Keratinocyte (primary cell): ENCODE results near the gene SMIM17. TPM values are rescaled to one million over a fixed set of nuclear protein-coding genes. Genes with fewer than 3 reads are reported as not detected.

Source experiments
- DNase-seq: peaks from one replicate; pipeline ENCODE4 v3.0.0-alpha.2; 2011; ENCODE audit warnings: low read depth, missing footprints, low spot score
- FAIRE-seq: peaks from 2 replicates; lab custom pipeline; 2011; peaks lifted over from hg19 to GRCh38; lab: Jason Lieb, UNC
- H2AFZ ChIP-seq: 2 replicates; pipeline ENCODE4 v1.6.0; 2012; ENCODE audit warnings: low read length, control low read depth, inconsistent platforms; ENCODE audit not compliant: control insufficient read depth
- H3K27ac ChIP-seq: 2 replicates; pipeline ENCODE4 v1.5.1; 2011; ENCODE audit warnings: low read length; ENCODE audit not compliant: control insufficient read depth, insufficient read depth
- H3K27me3 ChIP-seq: 3 replicates; pipeline ENCODE4 v1.6.0; 2011; ENCODE audit warnings: low read length; ENCODE audit not compliant: control insufficient read depth, insufficient read depth; ENCODE audit errors: extremely low read depth
- H3K36me3 ChIP-seq, 2 experiments: 2 replicates in 1 of 2; 3 replicates in 1 of 2; pipeline ENCODE4 v1.5.1; 2011; ENCODE audit warnings: low read length in 2 of 2, mild to moderate bottlenecking in 1 of 2; ENCODE audit not compliant: control insufficient read depth in 2 of 2, insufficient read depth in 2 of 2; ENCODE audit errors: extremely low read depth in 1 of 2
- H3K4me1 ChIP-seq: 3 replicates; pipeline ENCODE4 v1.5.1; 2011; ENCODE audit warnings: low read length; ENCODE audit not compliant: control insufficient read depth, insufficient read depth; ENCODE audit errors: extremely low read depth
- H3K4me2 ChIP-seq: 3 replicates; pipeline ENCODE4 v1.6.0; 2011; ENCODE audit warnings: low read depth, low read length; ENCODE audit not compliant: control insufficient read depth, insufficient read depth; ENCODE audit errors: extremely low read depth
- H3K4me3 ChIP-seq, 3 experiments: fragments of 200-600 bp in 1 of 3; sonication (generic) in 1 of 3; 2 replicates in 2 of 3; 3 replicates in 1 of 3; pipeline ENCODE4 v1.5.1; 2011 to 2016; ENCODE audit warnings: low read length in 3 of 3, mild to moderate bottlenecking in 3 of 3, control low read depth in 2 of 3, inconsistent platforms in 1 of 3, low read depth in 1 of 3, mixed read lengths in 1 of 3, mixed run types in 1 of 3, moderate library complexity in 1 of 3; ENCODE audit not compliant: control insufficient read depth in 2 of 3, insufficient read depth in 2 of 3; ENCODE audit errors: extremely low read depth in 1 of 3
- H3K79me2 ChIP-seq: 2 replicates; pipeline ENCODE4 v1.6.0; 2012; ENCODE audit warnings: low read length; ENCODE audit not compliant: control insufficient read depth, insufficient read depth
- H3K9ac ChIP-seq: 3 replicates; pipeline ENCODE4 v1.6.0; 2011; ENCODE audit warnings: low read length; ENCODE audit not compliant: control insufficient read depth, insufficient read depth; ENCODE audit errors: extremely low read depth
- H3K9me1 ChIP-seq: 3 replicates; pipeline ENCODE4 v1.6.0; 2011; ENCODE audit warnings: low read length; ENCODE audit not compliant: control insufficient read depth, insufficient read depth; ENCODE audit errors: extremely low read depth
- H3K9me3 ChIP-seq: 2 replicates; pipeline ENCODE4 v1.5.1; 2012; ENCODE audit warnings: low read depth, low read length; ENCODE audit not compliant: control insufficient read depth
- H4K20me1 ChIP-seq: 3 replicates; pipeline ENCODE4 v1.6.0; 2011; ENCODE audit warnings: low read length; ENCODE audit not compliant: control insufficient read depth, insufficient read depth; ENCODE audit errors: extremely low read depth
- EZH2 ChIP-seq: IDR thresholded peaks from one replicate; pipeline ENCODE4 v1.6.1; 2012; ENCODE audit warnings: inconsistent platforms, mild to moderate bottlenecking, low read length, moderate library complexity
- dilution Hi-C: fragments of 300-500 bp; cut with MboI; formaldehyde crosslinking; loops from one replicate; pipeline ENCODE4 v1.7.0; 2020; ENCODE audit warnings: low sequenced_read_pairs; ENCODE audit not compliant: extremely low pct_ligation_motif_present
- polyA plus RNA-seq, 5 experiments: library from polyadenylated mRNA; depleted of rRNA in 3 of 5; stranded (reverse) in 3 of 5; stranded (forward) in 1 of 5; unstranded in 1 of 5; fragments of >200 nt; gene quantifications; 1 replicate in 1 of 5; 2 replicates in 3 of 5; 3 replicates in 1 of 5; pipeline versions ENCODE4 v1.2.1 to v1.2.3, GENCODE V29; 2011 to 2012; ENCODE audit warnings: missing spikeins in 2 of 5, low read depth in 1 of 5, low replicate concordance in 1 of 5
- TF ChIP-seq, protein P1 (sequence below), 3 experiments: IDR thresholded peaks in 1 of 3; conservative IDR thresholded peaks in 1 of 3; optimal IDR thresholded peaks in 1 of 3; 2 replicates in 2 of 3; 3 replicates in 1 of 3; pipeline versions ENCODE3 to v1.5.1; 2011; ENCODE audit warnings: low read length in 3 of 3, mild to moderate bottlenecking in 3 of 3, moderate library complexity in 2 of 3, control low read depth in 1 of 3, inconsistent platforms in 1 of 3; ENCODE audit not compliant: insufficient read depth in 2 of 3; ENCODE audit errors: extremely low read depth in 1 of 3

SMIM17 gene
- polyA plus RNA-seq, 1 donor (not counting 4 experiments of a cell fraction or from before 2014, with no cell fraction given), result 0.13 TPM

DNA sequence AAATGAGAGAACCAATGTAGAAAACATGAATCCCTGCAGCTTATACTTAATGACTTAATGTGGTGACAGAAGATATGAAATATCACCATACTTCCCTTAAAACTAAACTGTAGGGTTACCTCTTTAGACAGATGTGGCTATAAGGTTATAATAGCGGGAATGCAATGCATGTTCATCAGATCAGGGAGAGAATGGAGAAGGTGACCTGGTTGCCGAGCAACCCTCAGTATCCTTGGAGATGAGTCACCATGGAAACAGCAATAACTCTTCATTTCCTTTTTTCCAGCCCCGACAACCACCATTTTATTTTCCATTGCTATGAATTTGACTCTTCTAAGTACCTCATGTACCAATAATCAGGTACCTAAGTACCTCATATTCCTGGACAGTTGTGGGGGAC lies 56.6 kb downstream of the SMIM17 start:
- H3K4me3 ChIP-seq, result no peak overlapping the region
- no peaks in the 10 kb centered on the region for H3K9me1 ChIP-seq
- H3K4me1 ChIP-seq, result no peaks in the 10 kb centered on the region
- DNase-seq (no peak), FAIRE-seq (no peak)
- dilution Hi-C loops, result no loop called here
- H2AFZ ChIP-seq, result no peak overlapping the region
- H3K27ac ChIP-seq, result no peak overlapping the region
- H4K20me1 ChIP-seq, result no peaks in the 10 kb centered on the region
- no peaks in the 10 kb centered on the region for H3K36me3 ChIP-seq
- no peaks in the 10 kb centered on the region for H3K79me2 ChIP-seq
- H3K9ac ChIP-seq, result no peak overlapping the region
- no peak overlapping the region for H3K4me2 ChIP-seq
- TF ChIP-seq, protein P1, sequence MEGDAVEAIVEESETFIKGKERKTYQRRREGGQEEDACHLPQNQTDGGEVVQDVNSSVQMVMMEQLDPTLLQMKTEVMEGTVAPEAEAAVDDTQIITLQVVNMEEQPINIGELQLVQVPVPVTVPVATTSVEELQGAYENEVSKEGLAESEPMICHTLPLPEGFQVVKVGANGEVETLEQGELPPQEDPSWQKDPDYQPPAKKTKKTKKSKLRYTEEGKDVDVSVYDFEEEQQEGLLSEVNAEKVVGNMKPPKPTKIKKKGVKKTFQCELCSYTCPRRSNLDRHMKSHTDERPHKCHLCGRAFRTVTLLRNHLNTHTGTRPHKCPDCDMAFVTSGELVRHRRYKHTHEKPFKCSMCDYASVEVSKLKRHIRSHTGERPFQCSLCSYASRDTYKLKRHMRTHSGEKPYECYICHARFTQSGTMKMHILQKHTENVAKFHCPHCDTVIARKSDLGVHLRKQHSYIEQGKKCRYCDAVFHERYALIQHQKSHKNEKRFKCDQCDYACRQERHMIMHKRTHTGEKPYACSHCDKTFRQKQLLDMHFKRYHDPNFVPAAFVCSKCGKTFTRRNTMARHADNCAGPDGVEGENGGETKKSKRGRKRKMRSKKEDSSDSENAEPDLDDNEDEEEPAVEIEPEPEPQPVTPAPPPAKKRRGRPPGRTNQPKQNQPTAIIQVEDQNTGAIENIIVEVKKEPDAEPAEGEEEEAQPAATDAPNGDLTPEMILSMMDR (optimal IDR thresholded peaks at IDR 0.05 in 1 of 3, IDR thresholded peaks at IDR 0.05 in 1 of 3, conservative IDR thresholded peaks at IDR 0.05 in 1 of 3; ENCODE audit: extremely low read depth in 1 of 3, insufficient read depth in 2 of 3, low read length in 3 of 3), result no peak
- no peak for TF ChIP-seq EZH2
- H3K27me3 ChIP-seq, result no peaks in the 10 kb centered on the region
- peaks cover 4% of the 10 kb centered on the region for H3K9me3 ChIP-seq

DNA sequence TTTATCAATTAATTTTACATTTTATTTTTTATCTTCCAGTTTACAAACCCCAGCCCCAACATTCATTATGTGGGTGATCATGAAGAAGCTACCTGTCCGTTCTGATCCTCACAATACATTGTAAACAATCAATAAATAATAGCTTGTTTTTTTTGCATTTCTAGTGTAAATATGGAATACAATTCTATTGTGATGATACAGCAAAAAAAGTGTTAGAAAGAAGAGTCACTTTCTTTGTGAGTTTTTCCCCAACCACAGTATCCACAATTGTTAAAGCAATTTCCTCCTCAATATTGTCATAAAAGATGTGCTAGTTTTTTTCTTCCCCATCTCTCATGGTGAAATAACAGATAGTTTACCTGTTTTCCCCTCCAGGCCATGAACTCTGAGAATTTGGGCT lies 58.9 kb downstream of the SMIM17 start:
- peaks cover 2% of the 10 kb centered on the region for H3K9me3 ChIP-seq
- H3K9me1 ChIP-seq, result no peaks in the 10 kb centered on the region
- H3K4me2 ChIP-seq, result no peak overlapping the region
- DNase-seq, result no peak
- no peak for FAIRE-seq
- no peak overlapping the region for H3K4me3 ChIP-seq
- H3K9ac ChIP-seq, result no peak overlapping the region
- TF ChIP-seq EZH2, result no peak
- TF ChIP-seq, protein P1 (optimal IDR thresholded peaks at IDR 0.05 in 1 of 3, IDR thresholded peaks at IDR 0.05 in 1 of 3, conservative IDR thresholded peaks at IDR 0.05 in 1 of 3; ENCODE audit: extremely low read depth in 1 of 3, insufficient read depth in 2 of 3, low read length in 3 of 3), result no peak
- no peaks in the 10 kb centered on the region for H3K36me3 ChIP-seq
- H3K4me1 ChIP-seq, result no peaks in the 10 kb centered on the region
- H3K79me2 ChIP-seq, result no peaks in the 10 kb centered on the region
- H3K27me3 ChIP-seq, result no peaks in the 10 kb centered on the region
- dilution Hi-C loops, result no loop called here
- H3K27ac ChIP-seq, result no peak overlapping the region
- H4K20me1 ChIP-seq, result no peaks in the 10 kb centered on the region
- no peak overlapping the region for H2AFZ ChIP-seq
